H54 (cell line): ENCODE measurements around the gene TTC23.

Experiments used
- DNase-seq: peaks from one replicate; pipeline ENCODE4 v3.0.0; 2011; ENCODE audit warnings: low spot score, mixed read lengths; ENCODE audit not compliant: insufficient read length
- FAIRE-seq: peaks from 3 replicates; lab custom pipeline; 2011; peaks lifted over from hg19 to GRCh38; lab: Jason Lieb, UNC
- POLR2A ChIP-seq: IDR thresholded peaks from 2 replicates; pipeline ENCODE4 v1.6.1; 2011; ENCODE audit warnings: low read depth, mild to moderate bottlenecking, low read length

TTC23 gene

GRCh38 chr15:99154271-99154670 lies 95.1 kb downstream of the TTC23 start:
- no peak for TF ChIP-seq POLR2A
- DNase-seq (no peak), FAIRE-seq (no peak)

GRCh38 chr15:99153026-99153535 lies 96.3 kb downstream of the TTC23 start:
- FAIRE-seq (no peak), DNase-seq (no peak)
- TF ChIP-seq POLR2A: no peak

GRCh38 chr15:99151156-99151555 lies 98.2 kb downstream of the TTC23 start:
- DNase-seq (no peak), FAIRE-seq (no peak)
- TF ChIP-seq POLR2A: no peak

- no peak for FAIRE-seq
- DNase-seq: no peak
- TF ChIP-seq POLR2A: no peak
These were observed 100.0 kb downstream of the TTC23 start for GRCh38 chr15:99149366-99149765.

- no peak for DNase-seq
- FAIRE-seq: no peak
- no peak for TF ChIP-seq POLR2A
These were observed 100.5 kb downstream of the TTC23 start for GRCh38 chr15:99148851-99149276.

- DNase-seq: no peak
- no peak for FAIRE-seq
- no peak for TF ChIP-seq POLR2A
These were observed 102.7 kb downstream of the TTC23 start for GRCh38 chr15:99146661-99147060.

- FAIRE-seq: no peak
- TF ChIP-seq POLR2A: no peak
- no peak for DNase-seq
These were observed 103.6 kb downstream of the TTC23 start for GRCh38 chr15:99145778-99146177.

GRCh38 chr15:99145005-99145404 lies 104.4 kb downstream of the TTC23 start:
- TF ChIP-seq POLR2A: no peak
- DNase-seq (no peak), FAIRE-seq (no peak)

- DNase-seq (no peak), FAIRE-seq (no peak)
- TF ChIP-seq POLR2A: no peak
These were observed 105.4 kb downstream of the TTC23 start for GRCh38 chr15:99143655-99144610.

- no peak for FAIRE-seq
- TF ChIP-seq POLR2A: no peak
- no peak for DNase-seq
These were observed 106.1 kb downstream of the TTC23 start for GRCh38 chr15:99143242-99143641.

GRCh38 chr15:99142562-99142961 lies 106.8 kb downstream of the TTC23 start:
- FAIRE-seq: no peak
- no peak for DNase-seq
- no peak for TF ChIP-seq POLR2A

GRCh38 chr15:99141943-99142342 lies 107.4 kb downstream of the TTC23 start:
- no peak for DNase-seq
- no peak for FAIRE-seq
- TF ChIP-seq POLR2A: no peak

- no peak for FAIRE-seq
- DNase-seq: no peak
- TF ChIP-seq POLR2A: no peak
These were observed 108.8 kb downstream of the TTC23 start for GRCh38 chr15:99140590-99140989.

GRCh38 chr15:99139276-99139675 lies 110.1 kb downstream of the TTC23 start:
- no peak for FAIRE-seq
- no peak for TF ChIP-seq POLR2A
- no peak for DNase-seq

- no peak for FAIRE-seq
- no peak for TF ChIP-seq POLR2A
- no peak for DNase-seq
These were observed 110.8 kb downstream of the TTC23 start for GRCh38 chr15:99138491-99138982.

- DNase-seq (no peak), FAIRE-seq (no peak)
- no peak for TF ChIP-seq POLR2A
These were observed 111.5 kb downstream of the TTC23 start for GRCh38 chr15:99137877-99138276.
